Posterior cingulate gyrus (tissue), 11 donors: ENCODE results near the gene PRKAG2.

Experiments
- DNase-seq, 10 donors: peaks; one replicate each; pipeline versions ENCODE4 v3.0.0 to v3.0.0-alpha.2; 2020 to 2021; ENCODE audit warnings: mixed read lengths in 3 of 10
- intact Hi-C: fragments of 100-400 bp; cut with DNase I; formaldehyde crosslinking; loops from one replicate; pipeline ENCODE4 v1.15.1; 2023

Gene PRKAG2

GRCh38 chr7:151744656-151745638 is 132.0 kb downstream of the PRKAG2 start:
- intact Hi-C loops: no loop called here
- DNase-seq: peak in 2 of 10 donors; percentile 49 to 72

GRCh38 chr7:151744051-151744580 is 132.8 kb downstream of the PRKAG2 start:
- intact Hi-C loops: no loop called here

GRCh38 chr7:151743481-151743983 is 133.4 kb downstream of the PRKAG2 start:
- DNase-seq: peak in 2 of 10 donors; percentile 76 to 79
- intact Hi-C loops: no loop called here

More at GRCh38 chr7:151744051-151744580, 132.8 kb downstream of the PRKAG2 start:
- DNase-seq: peak in 2 of 10 donors; percentile 52 to 66

GRCh38 chr7:151742713-151743480 is 134.0 kb downstream of the PRKAG2 start:
- intact Hi-C loops: no loop called here
- DNase-seq: peak in 3 of 10 donors; percentile 33 to 69 (median 55)

GRCh38 chr7:151741585-151741984 is 135.3 kb downstream of the PRKAG2 start:
- no peak for DNase-seq
- intact Hi-C loops: no loop called here

GRCh38 chr7:151740081-151740851 is 136.6 kb downstream of the PRKAG2 start:
- DNase-seq: peak in 2 of 10 donors; percentile 56 to 59
- intact Hi-C loops: no loop called here

- intact Hi-C loops: no loop called here
Observed at GRCh38 chr7:151738925-151739324, 138.0 kb downstream of the PRKAG2 start.

GRCh38 chr7:151736403-151736909 is 140.5 kb downstream of the PRKAG2 start:
- intact Hi-C loops: no loop called here
- peak in 2 of 10 donors; percentile 4 to 80 for DNase-seq

More at GRCh38 chr7:151738925-151739324, 138.0 kb downstream of the PRKAG2 start:
- DNase-seq: peak in 1 of 10 donors; percentile 63

GRCh38 chr7:151735851-151736402 is 141.0 kb downstream of the PRKAG2 start:
- DNase-seq: peak in 3 of 10 donors; percentile 68 to 76 (median 70)
- intact Hi-C loops: no loop called here

- peak in 2 of 10 donors; percentile 39 to 53 for DNase-seq
- intact Hi-C loops: no loop called here
Observed at GRCh38 chr7:151735186-151735850, 141.6 kb downstream of the PRKAG2 start.

GRCh38 chr7:151732834-151733592 is 143.9 kb downstream of the PRKAG2 start:
- DNase-seq: peak in 3 of 10 donors; percentile 12 to 33 (median 24)
- intact Hi-C loops: no loop called here

- intact Hi-C loops: no loop called here
- DNase-seq: peak in 3 of 10 donors; percentile 18 to 63 (median 29)
Observed at GRCh38 chr7:151732292-151732691, 144.6 kb downstream of the PRKAG2 start.

GRCh38 chr7:151731022-151731441 is 145.9 kb downstream of the PRKAG2 start:
- intact Hi-C loops: no loop called here
- DNase-seq: peak in 3 of 10 donors; percentile 17 to 62 (median 39)

- intact Hi-C loops: no loop called here
- DNase-seq: peak in 3 of 10 donors; percentile 22 to 39 (median 24)
Observed at GRCh38 chr7:151730591-151730990, 146.3 kb downstream of the PRKAG2 start.

GRCh38 chr7:151729521-151729921 is 147.4 kb downstream of the PRKAG2 start:
- peak in 3 of 10 donors; percentile 61 to 65 (median 62) for DNase-seq
- intact Hi-C loops: no loop called here

- DNase-seq: peak in 3 of 10 donors; percentile 30 to 77 (median 72)
- intact Hi-C loops: no loop called here
Observed at GRCh38 chr7:151728746-151729145, 148.2 kb downstream of the PRKAG2 start.

GRCh38 chr7:151728286-151728660 is 148.6 kb downstream of the PRKAG2 start:
- DNase-seq: peak in 3 of 10 donors; percentile 16 to 59 (median 52)
- intact Hi-C loops: no loop called here
